Smooth muscle cell (in vitro differentiated cells): ENCODE data around the gene GAS6. TPM values are rescaled to one million over a fixed set of nuclear protein-coding genes. Genes with fewer than 3 reads are reported as not detected.
A peak's percentile ranks its signal among the peaks of the same experiment; 100 is the strongest.
"Not testable (repeated sequence)": the region's sequence is repeated elsewhere in the genome, so short reads cannot be mapped to it uniquely, and the experiment has no call there.

Source experiments
- DNase-seq: peaks from one replicate; lab custom pipeline; 2025; ENCODE audit not compliant: unreplicated experiment; lab: John Stamatoyannopoulos, UW
- H2AFZ ChIP-seq: fragments of 200-600 bp; sonication (generic); 2 replicates; pipeline ENCODE4 v1.6.0; 2016; ENCODE audit warnings: antibody characterized with exemption, low read depth, mild to moderate bottlenecking
- H3F3A ChIP-seq: fragments of 200-600 bp; sonication (generic); 2 replicates; pipeline ENCODE4 v1.6.0; 2017; ENCODE audit warnings: antibody characterized with exemption, low read depth
- H3K27ac ChIP-seq: fragments of 200-600 bp; sonication (generic); 2 replicates; pipeline ENCODE4 v1.5.1; 2016; ENCODE audit warnings: low read depth, mild to moderate bottlenecking
- H3K27me3 ChIP-seq: fragments of 200-600 bp; sonication (generic); 2 replicates; pipeline ENCODE4 v1.6.1; 2016; ENCODE audit warnings: low read depth, mild to moderate bottlenecking
- H3K36me3 ChIP-seq: fragments of 200-600 bp; sonication (generic); 2 replicates; pipeline ENCODE4 v1.5.1; 2016; ENCODE audit warnings: low read depth
- H3K4me1 ChIP-seq: fragments of 200-600 bp; sonication (generic); 2 replicates; pipeline ENCODE4 v1.5.1; 2016; ENCODE audit warnings: low read depth
- H3K4me2 ChIP-seq: fragments of 200-600 bp; sonication (generic); 2 replicates; pipeline ENCODE4 v1.6.0; 2016; ENCODE audit warnings: mild to moderate bottlenecking
- H3K4me3 ChIP-seq: fragments of 200-600 bp; sonication (generic); 2 replicates; pipeline ENCODE4 v1.5.1; 2016; ENCODE audit warnings: mild to moderate bottlenecking
- H3K79me2 ChIP-seq: fragments of 200-600 bp; sonication (generic); 2 replicates; pipeline ENCODE4 v1.6.0; 2016; ENCODE audit warnings: low read depth, mild to moderate bottlenecking
- H3K9ac ChIP-seq: fragments of 200-600 bp; sonication (generic); 2 replicates; pipeline ENCODE4 v1.6.0; 2016; ENCODE audit warnings: low read depth
- H3K9me3 ChIP-seq: fragments of 200-600 bp; sonication (generic); replicated peaks from 2 replicates; pipeline ENCODE4 v1.5.1; 2016; ENCODE audit warnings: low read depth
- H4K20me1 ChIP-seq: fragments of 200-600 bp; sonication (generic); 2 replicates; pipeline ENCODE4 v1.6.0; 2016; ENCODE audit warnings: low read depth
- WGBS: methylation state at CpG from one replicate; pipeline ENCODE4 v1.1.7; 2016; ENCODE audit warnings: low lambda C conversion rate; 5-methylcytosine and 5-hydroxymethylcytosine counted together
- polyA plus RNA-seq: library from polyadenylated mRNA; unstranded; fragments of >200 nt; fragmentation: Nextera tagmentation; extraction: Ambion mirVana; gene quantifications from 2 replicates; pipeline ENCODE4 v1.2.1, GENCODE V29; 2016
- total RNA-seq: library from RNA; depleted of rRNA; stranded (reverse); fragments of >200 nt; gene quantifications from 2 replicates; pipeline ENCODE4 v1.2.3, GENCODE V29; 2014
- TF ChIP-seq, protein P1 (sequence below): fragments of 200-600 bp; sonication (generic); IDR thresholded peaks from 2 replicates; pipeline ENCODE4 v1.5.1; 2017; ENCODE audit warnings: borderline replicate concordance, mild to moderate bottlenecking, antibody characterized with exemption; ENCODE audit not compliant: insufficient read depth, poor library complexity, severe bottlenecking

The GAS6 gene
- total and polyA plus RNA-seq, 2 experiments from 2014 or later: 21.7 to 45.2 TPM

DNA sequence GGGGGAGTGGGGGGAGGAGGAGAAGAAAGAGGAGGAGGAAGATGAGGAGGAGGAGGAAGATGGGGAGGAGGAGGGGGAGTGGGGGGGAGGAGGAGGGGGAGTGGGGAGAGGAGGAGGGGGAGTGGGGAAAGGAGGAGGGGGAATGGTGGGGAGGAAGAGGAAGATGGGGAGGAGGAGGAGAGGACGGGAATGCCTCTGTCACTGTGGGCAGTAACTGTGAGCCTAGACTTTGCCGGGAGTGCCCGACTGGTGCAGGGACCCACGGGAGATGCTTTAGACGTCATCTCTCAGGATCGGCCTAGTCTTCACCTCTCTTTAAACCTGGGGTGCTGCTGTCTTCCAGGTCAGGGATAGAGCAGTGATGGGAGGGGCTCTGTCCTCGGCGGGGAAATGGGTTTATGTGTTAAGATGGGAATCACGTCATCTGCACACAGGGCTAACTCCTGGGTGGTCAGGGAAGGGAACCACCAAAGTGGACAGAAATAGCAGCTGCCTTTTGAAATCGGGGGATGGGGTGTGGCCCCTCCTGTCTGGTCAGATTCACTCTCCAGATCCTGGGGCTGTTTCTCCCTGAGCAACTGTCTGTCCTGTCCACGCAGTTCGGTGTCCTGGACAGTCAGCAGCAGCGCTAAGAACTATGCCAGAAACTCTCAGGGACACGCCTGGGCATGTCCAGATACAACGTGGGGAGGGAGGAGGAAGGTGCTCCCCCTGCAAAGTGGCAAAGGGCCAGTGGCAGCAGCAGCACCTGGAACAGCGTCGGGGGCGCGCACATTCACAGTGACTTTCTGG, 26.9 kb downstream of the GAS6 start:
- Histone ChIP-seq H3K27ac (peak overlapping the region; percentile 99), H3K4me3 (no peak overlapping the region), H3K4me1 (peaks cover 12% of the 10 kb centered on the region), H3K4me2 (peak overlapping the region; percentile 58), H3K79me2 (no peaks in the 10 kb centered on the region), H3K9me3 (no peaks in the 10 kb centered on the region), H3F3A (no peaks in the 10 kb centered on the region), H4K20me1 (no peaks in the 10 kb centered on the region), H2AFZ (no peak overlapping the region), H3K36me3 (no peaks in the 10 kb centered on the region), H3K27me3 (no peaks in the 10 kb centered on the region), H3K9ac (peak overlapping the region; percentile 95)
- TF ChIP-seq, protein P1, sequence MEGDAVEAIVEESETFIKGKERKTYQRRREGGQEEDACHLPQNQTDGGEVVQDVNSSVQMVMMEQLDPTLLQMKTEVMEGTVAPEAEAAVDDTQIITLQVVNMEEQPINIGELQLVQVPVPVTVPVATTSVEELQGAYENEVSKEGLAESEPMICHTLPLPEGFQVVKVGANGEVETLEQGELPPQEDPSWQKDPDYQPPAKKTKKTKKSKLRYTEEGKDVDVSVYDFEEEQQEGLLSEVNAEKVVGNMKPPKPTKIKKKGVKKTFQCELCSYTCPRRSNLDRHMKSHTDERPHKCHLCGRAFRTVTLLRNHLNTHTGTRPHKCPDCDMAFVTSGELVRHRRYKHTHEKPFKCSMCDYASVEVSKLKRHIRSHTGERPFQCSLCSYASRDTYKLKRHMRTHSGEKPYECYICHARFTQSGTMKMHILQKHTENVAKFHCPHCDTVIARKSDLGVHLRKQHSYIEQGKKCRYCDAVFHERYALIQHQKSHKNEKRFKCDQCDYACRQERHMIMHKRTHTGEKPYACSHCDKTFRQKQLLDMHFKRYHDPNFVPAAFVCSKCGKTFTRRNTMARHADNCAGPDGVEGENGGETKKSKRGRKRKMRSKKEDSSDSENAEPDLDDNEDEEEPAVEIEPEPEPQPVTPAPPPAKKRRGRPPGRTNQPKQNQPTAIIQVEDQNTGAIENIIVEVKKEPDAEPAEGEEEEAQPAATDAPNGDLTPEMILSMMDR: no peak
- peak; percentile 60 for DNase-seq
- 30% methylated on average over 18 of the region's 19 CpGs for WGBS

DNA sequence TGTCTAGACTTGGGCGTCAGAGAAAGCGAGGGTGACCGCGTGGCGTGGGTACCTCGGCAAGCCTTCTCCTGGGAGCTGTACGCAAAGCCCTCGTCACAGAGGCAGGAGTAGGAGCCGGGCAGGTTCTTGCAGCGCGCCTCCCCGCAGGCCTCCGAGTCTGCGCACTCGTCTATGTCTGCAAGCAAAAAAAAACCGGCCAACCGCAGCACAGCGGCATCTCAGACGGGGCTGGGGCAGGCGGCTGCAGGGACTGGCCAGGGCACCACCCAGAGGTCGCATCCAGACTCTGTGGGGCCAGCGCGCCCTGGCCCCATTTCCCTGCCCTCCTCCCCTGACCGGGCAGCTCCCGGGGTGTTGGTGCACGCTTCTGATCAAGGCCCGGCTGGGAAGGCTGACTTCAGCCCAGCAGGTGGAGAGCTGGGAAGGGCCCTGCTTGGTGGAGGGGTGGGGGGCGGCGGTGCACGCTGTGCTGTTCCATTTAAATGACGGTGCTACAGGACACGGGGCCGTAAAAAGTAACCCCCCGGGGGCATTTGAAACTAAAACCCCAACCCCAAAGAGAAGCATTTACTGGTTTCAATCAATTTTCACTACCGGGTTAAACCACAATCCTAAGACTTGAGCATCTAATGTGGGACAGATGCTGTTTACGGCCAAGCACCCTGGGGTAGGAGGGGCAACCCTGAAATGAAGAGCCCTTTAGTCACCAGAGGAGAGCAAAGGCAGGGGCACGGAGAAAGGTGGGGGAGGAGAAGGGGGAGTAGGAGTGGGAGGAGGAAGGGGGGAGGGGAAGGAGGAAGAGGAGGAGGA, 28.2 kb downstream of the GAS6 start:
- H3K9me3 ChIP-seq: no peaks in the 10 kb centered on the region
- WGBS: 80% methylated on average over 35 of the region's 37 CpGs
- no peaks in the 10 kb centered on the region for H3K27me3 ChIP-seq
- H3F3A ChIP-seq: no peaks in the 10 kb centered on the region
- TF ChIP-seq, protein P1: no peak
- H4K20me1 ChIP-seq: no peaks in the 10 kb centered on the region
- H3K79me2 ChIP-seq: no peaks in the 10 kb centered on the region
- no peaks in the 10 kb centered on the region for H3K36me3 ChIP-seq
- no peak overlapping the region for H2AFZ ChIP-seq
- no peak overlapping the region for H3K4me3 ChIP-seq
- DNase-seq: no peak
- no peak overlapping the region for H3K27ac ChIP-seq
- no peak overlapping the region for H3K4me2 ChIP-seq
- peaks cover 12% of the 10 kb centered on the region for H3K4me1 ChIP-seq
- H3K9ac ChIP-seq: no peak overlapping the region

DNA sequence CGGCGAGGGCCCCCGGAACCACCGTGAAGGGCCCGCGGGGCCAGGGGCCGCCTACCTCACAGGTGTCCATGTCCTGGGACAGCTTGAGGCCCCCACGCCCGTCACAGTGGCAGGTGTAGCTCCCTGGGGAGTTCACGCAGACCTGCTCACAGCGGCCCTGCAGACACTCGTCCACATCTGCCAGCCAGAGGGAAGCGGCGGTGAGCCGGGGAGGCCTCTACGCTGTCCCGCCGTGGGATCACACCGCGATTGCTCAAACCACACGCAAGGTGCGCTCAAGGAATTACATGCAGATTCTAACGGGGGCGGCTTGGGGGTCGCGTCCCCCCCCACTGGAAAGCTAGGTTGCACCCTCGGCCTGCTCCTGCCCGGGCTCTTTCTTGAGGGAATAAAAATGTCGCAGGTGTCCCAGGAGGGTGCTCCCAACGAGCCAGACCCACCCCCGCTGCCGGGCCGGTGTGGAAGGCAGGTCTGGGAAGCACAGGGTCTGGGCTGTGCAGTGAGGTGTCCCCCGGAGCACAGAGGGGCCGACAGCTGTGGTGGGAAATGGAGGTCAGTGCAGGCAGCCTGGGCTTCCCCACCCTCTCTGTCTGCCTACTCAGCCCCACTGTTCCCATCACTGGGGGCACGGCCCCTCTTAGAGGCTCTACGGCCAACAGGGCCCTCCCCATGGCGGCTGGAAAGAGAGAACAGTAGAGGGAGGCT, 29.2 kb downstream of the GAS6 start:
- Histone ChIP-seq H3K36me3 (no peaks in the 10 kb centered on the region), H3F3A (no peaks in the 10 kb centered on the region), H3K9ac (no peak overlapping the region), H3K27ac (no peak overlapping the region), H2AFZ (no peak overlapping the region), H3K4me1 (peaks cover 12% of the 10 kb centered on the region), H3K9me3 (no peaks in the 10 kb centered on the region), H3K27me3 (no peaks in the 10 kb centered on the region), H4K20me1 (no peaks in the 10 kb centered on the region), H3K4me2 (no peak overlapping the region), H3K4me3 (no peak overlapping the region), H3K79me2 (no peaks in the 10 kb centered on the region)
- 94% methylated on average over 38 of the region's 38 CpGs for WGBS
- DNase-seq: no peak
- TF ChIP-seq, protein P1: no peak

DNA sequence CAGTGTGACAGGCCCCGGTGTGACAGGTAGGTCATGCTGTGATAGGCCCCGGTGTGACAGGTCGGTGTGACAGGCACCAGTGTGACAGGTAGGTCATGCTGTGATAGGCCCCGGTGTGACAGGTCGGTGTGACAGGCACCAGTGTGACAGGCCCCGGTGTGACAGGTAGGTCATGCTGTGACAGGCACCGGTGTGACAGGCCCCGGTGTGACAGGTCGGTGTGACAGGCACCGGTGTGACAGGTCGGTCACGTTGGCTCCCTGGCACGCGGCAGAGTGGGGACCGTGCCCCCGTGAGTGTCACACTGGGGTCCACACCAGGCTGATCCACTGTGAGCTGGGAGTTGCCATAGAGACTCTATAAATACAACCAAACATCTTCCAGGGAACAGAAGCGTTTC, 29.9 kb downstream of the GAS6 start:
- H3K4me1 ChIP-seq: peaks cover 12% of the 10 kb centered on the region
- not testable (repeated sequence) for H3K27ac ChIP-seq, H3K4me2 ChIP-seq, H4K20me1 ChIP-seq, H3K27me3 ChIP-seq, H3K36me3 ChIP-seq, H3K9me3 ChIP-seq, H3K9ac ChIP-seq, H3K4me3 ChIP-seq, DNase-seq, H3K79me2 ChIP-seq, H2AFZ ChIP-seq, H3F3A ChIP-seq
- 97% methylated on average over 14 of the region's 17 CpGs for WGBS
